Stomach (tissue), 4 donors: ENCODE measurements around the gene RMRP.

Experiments used
- CTCF ChIP-seq, 7 experiments: fragments of 450-650 bp in 4 of 7; fragments of 200-600 bp in 3 of 7; sonication (generic) in 3 of 7; IDR thresholded peaks; one replicate each; pipeline ENCODE4 v1.5.1; 2016 to 2019; ENCODE audit warnings: antibody characterized with exemption in 7 of 7, control low read depth in 2 of 7, mild to moderate bottlenecking in 1 of 7
- POLR2AphosphoS5 ChIP-seq, 3 donors: sonication (generic); formaldehyde crosslinking; IDR thresholded peaks; one replicate each; pipeline ENCODE4 v1.6.1; 2016; ENCODE audit warnings: antibody characterized with exemption in 3 of 3

- TF ChIP-seq POLR2AphosphoS5 (IDR thresholded peaks at IDR 0.05) (no peak), CTCF (IDR thresholded peaks at IDR 0.05) (no peak)
Observed at GRCh38 chr9:35700031-35700430, 42.2 kb upstream of the RMRP start.
